Left hindlimb (tissue), 1 donor: Measurements from ENCODE around the gene FAM151A.

Experiments
- DNase-seq: peaks from one replicate; pipeline ENCODE4 v3.0.0-alpha.2; 2018

The FAM151A gene

GRCh38 chr1:54623216-54624007 lies at the start of gene FAM151A:
TSS of gene FAM151A (minus strand) at chr1:54623525. CDS start at chr1:54623395, 130 bp downstream.
- no peak for DNase-seq

GRCh38 chr1:54671985-54672608 lies 48.8 kb upstream of the FAM151A start:
- no peak for DNase-seq

- no peak for DNase-seq
Measured at GRCh38 chr1:54668567-54668966, 45.2 kb upstream of the FAM151A start.

- no peak for DNase-seq
Measured at GRCh38 chr1:54667797-54668196, 44.5 kb upstream of the FAM151A start.

GRCh38 chr1:54666333-54666732 lies 43.0 kb upstream of the FAM151A start:
- DNase-seq = no peak

GRCh38 chr1:54665852-54666251 lies 42.5 kb upstream of the FAM151A start:
- DNase-seq = no peak

GRCh38 chr1:54664364-54664763 lies 41.0 kb upstream of the FAM151A start:
- DNase-seq = no peak

GRCh38 chr1:54663725-54664124 lies 40.4 kb upstream of the FAM151A start:
- DNase-seq = no peak

- no peak for DNase-seq
Measured at GRCh38 chr1:54658164-54658913, 35.0 kb upstream of the FAM151A start.

- no peak for DNase-seq
Measured at GRCh38 chr1:54653036-54653435, 29.7 kb upstream of the FAM151A start.

GRCh38 chr1:54652168-54652567 lies 28.8 kb upstream of the FAM151A start:
- DNase-seq = no peak

GRCh38 chr1:54651608-54652007 lies 28.3 kb upstream of the FAM151A start:
- DNase-seq = no peak

- no peak for DNase-seq
Measured at GRCh38 chr1:54650417-54650816, 27.1 kb upstream of the FAM151A start.

GRCh38 chr1:54649921-54650320 lies 26.6 kb upstream of the FAM151A start:
- no peak for DNase-seq

- no peak for DNase-seq
Measured at GRCh38 chr1:54649130-54649898, 26.0 kb upstream of the FAM151A start.

- DNase-seq = no peak
Measured at GRCh38 chr1:54645806-54646676, 22.7 kb upstream of the FAM151A start.

GRCh38 chr1:54643736-54644135 lies 20.4 kb upstream of the FAM151A start:
- DNase-seq = no peak

- no peak for DNase-seq
Measured at GRCh38 chr1:54640863-54641836, 17.8 kb upstream of the FAM151A start, which contains the start of gene MROH7. TSS of gene MROH7 (plus strand) at chr1:54641786. CDS start at chr1:54652927, 11,141 bp downstream.

GRCh38 chr1:54640361-54640760 lies 17.0 kb upstream of the FAM151A start:
- no peak for DNase-seq
